Fibroblast of pulmonary artery (primary cell): ENCODE results near the gene CCNG2.

Experiments used
- DNase-seq: peaks from one replicate; pipeline ENCODE4 v3.0.0-alpha.2; 2010; ENCODE audit warnings: low read depth
- H3K4me3 ChIP-seq: replicated peaks from 2 replicates; pipeline ENCODE4 v1.5.1; 2011; ENCODE audit warnings: low read depth, mild to moderate bottlenecking, control low read depth, low read length, moderate library complexity
- TF ChIP-seq, protein P1 (sequence below): IDR thresholded peaks from 2 replicates; pipeline ENCODE4 v1.5.1; 2011; ENCODE audit warnings: mild to moderate bottlenecking, control low read depth, low read length, inconsistent platforms; ENCODE audit errors: missing control alignments

Gene CCNG2

GRCh38 chr4:77181720-77182119, 24.7 kb downstream of the CCNG2 start:
- no peak overlapping the region for H3K4me3 ChIP-seq
- no peak for DNase-seq
- TF ChIP-seq, protein P1, sequence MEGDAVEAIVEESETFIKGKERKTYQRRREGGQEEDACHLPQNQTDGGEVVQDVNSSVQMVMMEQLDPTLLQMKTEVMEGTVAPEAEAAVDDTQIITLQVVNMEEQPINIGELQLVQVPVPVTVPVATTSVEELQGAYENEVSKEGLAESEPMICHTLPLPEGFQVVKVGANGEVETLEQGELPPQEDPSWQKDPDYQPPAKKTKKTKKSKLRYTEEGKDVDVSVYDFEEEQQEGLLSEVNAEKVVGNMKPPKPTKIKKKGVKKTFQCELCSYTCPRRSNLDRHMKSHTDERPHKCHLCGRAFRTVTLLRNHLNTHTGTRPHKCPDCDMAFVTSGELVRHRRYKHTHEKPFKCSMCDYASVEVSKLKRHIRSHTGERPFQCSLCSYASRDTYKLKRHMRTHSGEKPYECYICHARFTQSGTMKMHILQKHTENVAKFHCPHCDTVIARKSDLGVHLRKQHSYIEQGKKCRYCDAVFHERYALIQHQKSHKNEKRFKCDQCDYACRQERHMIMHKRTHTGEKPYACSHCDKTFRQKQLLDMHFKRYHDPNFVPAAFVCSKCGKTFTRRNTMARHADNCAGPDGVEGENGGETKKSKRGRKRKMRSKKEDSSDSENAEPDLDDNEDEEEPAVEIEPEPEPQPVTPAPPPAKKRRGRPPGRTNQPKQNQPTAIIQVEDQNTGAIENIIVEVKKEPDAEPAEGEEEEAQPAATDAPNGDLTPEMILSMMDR: no peak

GRCh38 chr4:77183777-77184420, 26.9 kb downstream of the CCNG2 start:
- TF ChIP-seq, protein P1: no peak
- no peak overlapping the region for H3K4me3 ChIP-seq
- no peak for DNase-seq

DNA sequence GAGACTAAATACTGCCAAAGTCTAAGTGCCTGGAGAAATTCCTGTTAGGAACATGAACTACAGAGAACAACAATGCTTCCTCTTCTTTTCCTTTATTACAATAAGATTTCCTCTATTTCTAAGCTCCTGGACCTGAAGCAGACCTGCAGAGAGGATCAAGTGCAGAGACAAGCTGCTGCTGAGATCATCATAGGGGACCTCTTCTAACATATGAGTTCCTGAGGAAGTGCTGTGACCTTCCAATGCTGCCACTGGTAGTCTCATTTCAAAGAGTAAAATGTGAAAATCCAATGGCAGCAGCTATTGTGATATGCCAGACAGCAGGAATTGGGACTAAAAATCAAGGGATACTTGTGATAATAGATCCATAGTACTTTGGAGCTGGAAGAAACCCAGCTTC, 28.0 kb downstream of the CCNG2 start:
- DNase-seq: no peak
- no peak overlapping the region for H3K4me3 ChIP-seq
- TF ChIP-seq, protein P1: no peak

GRCh38 chr4:77185686-77186085, 28.7 kb downstream of the CCNG2 start:
- no peak for DNase-seq
- TF ChIP-seq, protein P1: no peak
- H3K4me3 ChIP-seq: no peak overlapping the region

DNA sequence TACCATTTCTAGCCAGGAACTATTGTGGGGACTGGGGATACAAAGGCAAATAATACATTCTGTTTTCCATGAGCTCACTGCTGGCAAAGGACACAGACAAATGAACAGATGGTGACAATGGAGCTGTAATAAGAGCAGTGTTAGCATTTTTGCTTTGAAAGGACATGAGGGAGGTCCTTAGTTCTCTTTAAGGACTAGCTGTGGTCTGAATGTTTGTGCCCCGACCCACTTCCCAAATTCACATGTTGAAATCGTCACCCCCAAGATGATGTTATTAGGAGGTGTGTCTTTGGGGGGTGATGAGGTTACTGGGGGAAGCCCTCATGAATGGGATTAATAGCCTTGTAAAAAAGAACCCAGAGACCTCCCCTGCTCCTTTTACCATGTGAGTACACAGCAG, 30.3 kb downstream of the CCNG2 start:
- no peak overlapping the region for H3K4me3 ChIP-seq
- TF ChIP-seq, protein P1: no peak
- DNase-seq: no peak

DNA sequence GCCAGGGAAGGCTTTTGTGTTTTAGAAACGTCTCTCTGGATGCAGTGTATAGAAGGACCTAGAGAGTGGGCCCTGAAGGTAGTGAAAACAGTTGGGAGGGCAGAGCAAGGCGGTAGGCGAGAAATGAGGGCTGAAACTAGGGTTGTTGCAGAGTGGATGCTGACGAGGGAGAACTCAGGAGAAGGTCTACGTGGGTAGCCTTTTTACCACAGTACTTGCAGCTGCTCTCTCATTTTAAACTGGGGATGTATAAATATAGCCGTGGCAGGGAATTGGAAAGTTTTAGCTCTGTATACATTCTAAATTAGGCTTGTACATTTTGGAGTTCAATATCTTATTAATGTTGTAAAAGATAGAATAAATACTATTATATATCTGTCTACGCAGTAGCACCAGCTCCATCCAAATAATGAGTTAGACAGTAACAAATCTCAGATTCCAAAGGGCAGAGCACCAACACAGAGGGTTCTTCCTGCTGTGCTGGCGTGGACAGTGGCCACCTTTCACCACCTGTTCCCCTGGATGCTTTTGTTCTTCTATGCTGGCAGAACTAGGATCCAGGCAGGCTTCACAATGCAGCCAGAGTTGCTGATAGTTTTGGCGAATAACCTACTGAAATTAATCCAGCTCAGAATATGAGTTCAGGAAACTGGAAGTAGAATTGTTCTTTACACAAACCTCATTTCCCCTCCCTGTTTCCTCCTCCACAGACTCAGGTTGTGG, 31.7 kb downstream of the CCNG2 start:
- DNase-seq: no peak
- TF ChIP-seq, protein P1: no peak
- H3K4me3 ChIP-seq: no peak overlapping the region
